ENCODE results near the gene SNHG17. TPM values are rescaled to one million over a fixed set of nuclear protein-coding genes. Genes with fewer than 3 reads are reported as not detected.

SNHG17 gene
- total and polyA plus RNA-seq, 9 of the 15 experiments (the other 6 are each of a cell fraction or from before 2014, with no cell fraction given), result 29.8 to 106 (median 57.7) TPM

- peak overlapping the region; percentile 98 for H3K4me3 ChIP-seq
- no peaks in the 10 kb centered on the region for H3K9me1 ChIP-seq (ENCODE audit: control insufficient read depth, insufficient read depth, low read length)
- BruUV-seq (replicated peaks), result TSS peak; percentile 65
- peaks cover 33% of the 10 kb centered on the region for H3K36me3 ChIP-seq (ENCODE audit: control insufficient read depth, insufficient read depth, low read length)
- FAIRE-seq (peak; percentile 80), ATAC-seq (peak; percentile 95), DNase-seq (ENCODE audit: extremely low read depth in 1 of 4, low spot score in 3 of 4) (peak; percentile 90 to 96 (median 93))
- H3K4me1 ChIP-seq (replicated peaks in 1 of 2; ENCODE audit: control insufficient read depth in 2 of 2, insufficient read depth in 2 of 2, low read length in 2 of 2), result peaks cover 20 to 26% of the 10 kb centered on the region in 2 experiments
- H3K9me3 ChIP-seq (replicated peaks; ENCODE audit: control insufficient read depth, insufficient read depth, low read depth, low read length), result no peaks in the 10 kb centered on the region
- no peaks in the 10 kb centered on the region for H3K27me3 ChIP-seq (ENCODE audit: control insufficient read depth in 2 of 2, insufficient read depth in 2 of 2, low read length in 2 of 2)
- H2AFZ ChIP-seq (ENCODE audit: low read depth, low read length), result peak overlapping the region; percentile 92
- ChIA-PET POLR2A (interaction anchor here (0.6 to 5.8 kb wide), 10 partner anchors 9 to 515 kb away, joined by 3 to 130 read pairs (median 6); partner anchors contain the start of genes DHX35, RALGAPB and SNHG17), CTCF (ENCODE audit: low intra/inter-chr PET ratio) (interaction anchor here (1.3 to 3.9 kb wide), 2 partner anchors 11 to 26 kb away, joined by 7 to 72 read pairs; partner anchors contain the start of genes RALGAPB and SNHG17)
- peaks cover 24% of the 10 kb centered on the region for H3K79me2 ChIP-seq (ENCODE audit: control insufficient read depth, insufficient read depth, low read length)
- under 1% methylated on average over 48 of the region's 56 CpGs for WGBS (ENCODE audit: insufficient coverage, low coverage, missing lambda C conversion rate)
- H3K9ac ChIP-seq (ENCODE audit: insufficient read depth in 1 of 2, low read depth in 2 of 2, low read length in 2 of 2), result peak overlapping the region; percentile 98 to 99
- intact Hi-C loops (cut with micrococcal nuclease) (no loop called here), in situ Hi-C loops (cut with MboI) (no loop called here)
- peak overlapping the region; percentile 92 for H3K27ac ChIP-seq (ENCODE audit: extremely low read depth, low read depth, low read length)
- H3K4me2 ChIP-seq (ENCODE audit: insufficient read depth, low read length), result peak overlapping the region; percentile 96
- no peaks in the 10 kb centered on the region for H4K20me1 ChIP-seq (replicated peaks; ENCODE audit: control insufficient read depth, insufficient read depth, low read length)
- TF ChIP-seq ZNF740 (CRISPR knock-in tag; IDR thresholded peaks at IDR 0.05), result peak; percentile 50; the same call in 1 of the 2 replicates
- TF ChIP-seq ZNF740 (tag; IDR thresholded peaks at IDR 0.05), result no peak
- no peak for TF ChIP-seq ZNF407 (IDR thresholded peaks at IDR 0.05; ENCODE audit: low read depth)
- TF ChIP-seq ETS2 (tag; IDR thresholded peaks at IDR 0.05; ENCODE audit: borderline replicate concordance, poor library complexity, severe bottlenecking), result no peak
- TF ChIP-seq FOXA3 (CRISPR knock-in tag; conservative IDR thresholded peaks at IDR 0.05 in 1 of 2, IDR thresholded peaks at IDR 0.05 in 1 of 2), result no peak; a peak in 1 of 4 replicates
- TF ChIP-seq CREB3L1 (IDR thresholded peaks at IDR 0.05; ENCODE audit: borderline replicate concordance, low read depth), result peak; percentile 87; the same call in 1 of the 2 replicates
- no peak for TF ChIP-seq RBM14 (IDR thresholded peaks at IDR 0.05; ENCODE audit: borderline replicate concordance, insufficient read depth, low read depth, low read length)
- TF ChIP-seq C11orf30 (IDR thresholded peaks at IDR 0.05; ENCODE audit: low read depth), result peak; percentile 61
- no peak for TF ChIP-seq ZNF184 (CRISPR knock-in tag; IDR thresholded peaks at IDR 0.05)
Observed at GRCh38 chr20:38446441-38447209, 11.5 kb upstream of the SNHG17 start.

All from K562 (cell line).